NT2/D1 (cell line): ENCODE data around the gene SLC28A3.

Source experiments
- DNase-seq: peaks from one replicate; pipeline ENCODE4 v3.0.0-alpha.2; 2011; ENCODE audit warnings: low read depth, low spot score
- H3K27me3 ChIP-seq: 2 replicates; pipeline ENCODE4 v1.6.0; 2011; ENCODE audit warnings: mild to moderate bottlenecking; ENCODE audit not compliant: insufficient read length, insufficient read depth
- H3K36me3 ChIP-seq: 2 replicates; pipeline ENCODE4 v1.6.1; 2011; ENCODE audit warnings: mild to moderate bottlenecking, low read length, mixed read lengths; ENCODE audit not compliant: insufficient read depth, insufficient read length
- H3K4me1 ChIP-seq: 2 replicates; pipeline ENCODE4 v1.5.1; 2011; ENCODE audit not compliant: insufficient read depth, insufficient read length
- H3K4me3 ChIP-seq: 2 replicates; pipeline ENCODE4 v1.5.1; 2011; ENCODE audit warnings: low read depth; ENCODE audit not compliant: insufficient read length
- H3K9ac ChIP-seq: 2 replicates; pipeline ENCODE4 v1.6.0; 2011; ENCODE audit warnings: low read depth; ENCODE audit not compliant: insufficient read length
- H3K9me3 ChIP-seq: 2 replicates; pipeline ENCODE4 v1.5.1; 2011; ENCODE audit warnings: mild to moderate bottlenecking, low read length; ENCODE audit not compliant: insufficient read depth
- SUZ12 ChIP-seq: IDR thresholded peaks from 2 replicates; pipeline ENCODE4 v1.6.1; 2011; ENCODE audit not compliant: insufficient read length, insufficient read depth; ENCODE audit errors: extremely low read depth
- YY1 ChIP-seq: IDR thresholded peaks from 2 replicates; pipeline ENCODE4 v1.6.1; 2011; ENCODE audit not compliant: insufficient read length, insufficient read depth
- ZNF274 ChIP-seq: IDR thresholded peaks from 2 replicates; pipeline ENCODE4 v1.6.1; 2011; ENCODE audit warnings: mild to moderate bottlenecking, low read depth, low read length

SLC28A3 gene

DNA sequence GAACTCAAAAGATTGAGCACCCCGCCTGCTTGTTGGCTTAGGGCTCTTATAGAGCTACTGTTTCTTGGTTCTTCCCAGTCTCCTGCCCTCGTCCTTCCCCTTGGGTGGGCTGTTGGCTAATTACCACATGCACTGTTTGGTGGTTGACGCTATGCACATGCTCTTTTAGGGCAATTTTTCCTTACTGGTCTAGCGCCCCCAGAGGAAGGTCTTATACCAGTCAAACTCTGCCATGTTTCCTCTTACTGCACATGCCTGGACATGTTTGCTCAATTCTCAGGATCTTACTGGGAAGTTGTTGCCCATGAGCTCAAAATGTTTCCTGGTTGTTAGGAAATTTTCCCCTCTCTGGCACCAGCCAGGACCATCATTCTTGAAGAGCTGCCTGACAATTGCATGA, 101.9 kb downstream of the SLC28A3 start:
- Histone ChIP-seq H3K4me1 (no peaks in the 10 kb centered on the region), H3K9me3 (peaks cover 19% of the 10 kb centered on the region; the same call in 1 of the 2 replicates), H3K9ac (no peak overlapping the region), H3K27me3 (no peaks in the 10 kb centered on the region), H3K4me3 (no peak overlapping the region), H3K36me3 (no peaks in the 10 kb centered on the region)
- peak; percentile 6 for DNase-seq
- TF ChIP-seq ZNF274 (no peak), YY1 (no peak), SUZ12 (no peak)

DNA sequence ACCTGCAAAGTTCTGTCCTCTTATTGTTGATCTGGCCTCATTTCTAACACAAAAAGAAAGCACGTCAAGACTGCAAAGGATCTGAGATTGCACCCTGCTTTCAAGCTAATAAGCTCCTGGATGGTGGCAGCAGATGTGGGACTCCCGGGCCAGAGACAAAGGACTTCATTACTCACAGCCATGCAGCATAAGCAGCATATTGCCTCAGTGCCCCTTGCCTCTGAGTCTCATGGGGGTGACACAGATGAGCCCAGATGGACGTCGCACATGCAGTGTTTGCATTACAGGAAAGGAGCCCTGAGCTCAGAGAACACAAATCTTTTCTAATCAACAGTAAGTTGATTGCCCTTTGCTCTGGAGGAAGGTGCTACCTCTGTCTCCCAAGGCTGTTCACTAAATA, 105.0 kb downstream of the SLC28A3 start:
- no peaks in the 10 kb centered on the region for H3K4me1 ChIP-seq
- no peaks in the 10 kb centered on the region for H3K36me3 ChIP-seq
- no peak overlapping the region for H3K4me3 ChIP-seq
- DNase-seq, result no peak
- peaks cover 19% of the 10 kb centered on the region; the same call in 1 of the 2 replicates for H3K9me3 ChIP-seq
- no peak for TF ChIP-seq SUZ12
- TF ChIP-seq YY1, result no peak
- TF ChIP-seq ZNF274, result no peak
- no peaks in the 10 kb centered on the region for H3K27me3 ChIP-seq
- H3K9ac ChIP-seq, result no peak overlapping the region

DNA sequence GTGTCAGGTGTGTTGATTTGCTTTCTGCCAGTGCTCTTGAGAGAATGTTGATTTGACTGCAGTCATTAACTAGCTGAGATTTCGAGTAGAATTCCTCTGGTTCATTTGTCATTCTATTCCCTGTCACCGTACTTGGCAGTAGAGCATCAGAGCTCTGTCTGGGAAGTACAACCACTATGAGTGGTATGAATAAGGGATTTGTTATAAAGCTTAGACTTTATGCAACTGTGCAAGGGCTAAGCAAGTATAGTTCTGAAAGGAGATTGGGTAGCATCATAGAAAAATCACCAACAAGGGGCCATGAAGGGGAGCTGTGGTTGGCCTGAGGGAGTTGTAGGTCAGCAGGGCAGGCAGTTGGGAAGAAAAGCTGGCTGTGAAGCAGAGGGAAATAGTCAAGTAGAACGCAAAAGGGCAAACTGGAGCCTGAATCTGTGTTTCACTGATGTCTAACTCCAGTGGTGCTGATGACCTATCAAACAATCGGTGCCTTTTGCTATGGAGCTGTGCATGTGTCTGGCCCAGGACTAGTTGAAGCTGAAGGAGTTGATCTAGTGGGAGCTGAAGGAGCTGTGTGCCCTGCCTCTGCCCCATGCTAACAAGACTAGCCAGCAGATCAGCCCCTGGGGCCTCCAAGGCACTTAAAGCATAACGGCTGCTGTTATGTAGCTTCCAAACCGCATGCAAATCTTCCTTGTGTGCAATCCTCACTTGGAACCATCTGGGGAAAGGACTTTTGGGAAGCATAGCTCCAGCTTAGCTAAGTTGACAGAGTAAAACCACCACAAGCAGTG, 110.0 kb downstream of the SLC28A3 start:
- Histone ChIP-seq H3K27me3 (no peaks in the 10 kb centered on the region), H3K9me3 (no peaks in the 10 kb centered on the region), H3K36me3 (no peaks in the 10 kb centered on the region), H3K4me3 (no peak overlapping the region), H3K9ac (no peak overlapping the region), H3K4me1 (peaks cover 5% of the 10 kb centered on the region)
- DNase-seq, result peak; percentile 6
- TF ChIP-seq YY1 (no peak), SUZ12 (no peak), ZNF274 (no peak)

- H3K4me1 ChIP-seq, result peaks cover 5% of the 10 kb centered on the region
- H3K36me3 ChIP-seq, result no peaks in the 10 kb centered on the region
- no peaks in the 10 kb centered on the region for H3K27me3 ChIP-seq
- TF ChIP-seq SUZ12, result no peak
- H3K9ac ChIP-seq, result no peak overlapping the region
- H3K4me3 ChIP-seq, result no peak overlapping the region
- no peaks in the 10 kb centered on the region for H3K9me3 ChIP-seq
- no peak for DNase-seq
Measured at GRCh38 chr9:84229191-84229590, 111.4 kb downstream of the SLC28A3 start.

- Histone ChIP-seq H3K4me3 (no peak overlapping the region), H3K36me3 (no peaks in the 10 kb centered on the region), H3K9me3 (no peaks in the 10 kb centered on the region), H3K27me3 (no peaks in the 10 kb centered on the region), H3K4me1 (peaks cover 5% of the 10 kb centered on the region), H3K9ac (no peak overlapping the region)
- DNase-seq, result peak; percentile 61
- no peak for TF ChIP-seq YY1
- no peak for TF ChIP-seq ZNF274
- TF ChIP-seq SUZ12, result no peak
Measured at GRCh38 chr9:84228130-84228720, 112.3 kb downstream of the SLC28A3 start.

DNA sequence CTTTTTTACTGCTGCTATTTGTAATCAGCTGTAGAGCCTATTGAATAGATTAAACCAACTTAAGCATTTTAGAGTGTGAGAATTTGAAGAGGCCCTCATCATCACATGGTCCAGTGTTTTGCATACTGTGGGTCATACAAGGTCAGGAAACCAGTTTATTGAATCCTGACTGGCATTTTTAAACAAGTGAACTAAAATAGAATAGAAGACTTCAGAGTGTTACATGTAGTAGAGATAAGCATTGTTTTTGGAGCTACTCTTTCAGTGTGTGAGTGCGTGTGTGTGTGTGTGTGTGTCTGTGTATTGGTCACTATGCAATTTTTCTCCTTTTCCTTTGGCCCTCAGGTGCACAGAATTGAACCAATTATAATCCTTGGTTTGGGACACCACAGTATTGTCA, 114.4 kb downstream of the SLC28A3 start:
- no peak overlapping the region for H3K4me3 ChIP-seq

More for the DNA sequence above, 114.4 kb downstream of the SLC28A3 start:
- TF ChIP-seq ZNF274, result no peak
- TF ChIP-seq YY1, result no peak
- no peak for TF ChIP-seq SUZ12
- Histone ChIP-seq H3K36me3 (no peaks in the 10 kb centered on the region), H3K9ac (no peak overlapping the region), H3K4me1 (peaks cover 5% of the 10 kb centered on the region), H3K27me3 (no peaks in the 10 kb centered on the region), H3K9me3 (peaks cover 8% of the 10 kb centered on the region; the same call in 1 of the 2 replicates)
- no peak for DNase-seq
